Neural cell (in vitro differentiated cells): ENCODE measurements around the gene GLYATL1. TPM values are rescaled to one million over a fixed set of nuclear protein-coding genes. Genes with fewer than 3 reads are reported as not detected.

Source experiments
- H2AFZ ChIP-seq: fragments of 200-600, 300-800 bp; sonication (generic), shearing (Covaris generic); 2 replicates; pipeline ENCODE4 v1.6.0; 2014; ENCODE audit warnings: low read depth, mild to moderate bottlenecking, antibody characterized with exemption, low read length, moderate library complexity
- H3F3A ChIP-seq: fragments of 200-600 bp; shearing (Covaris generic); 2 replicates; pipeline ENCODE4 v1.6.1; 2016; ENCODE audit warnings: mild to moderate bottlenecking, moderate library complexity, mixed read lengths, antibody characterized with exemption, low read length; ENCODE audit not compliant: insufficient read depth, poor library complexity, severe bottlenecking
- H3K27ac ChIP-seq: fragments of 200-600, 300-800 bp; sonication (generic), shearing (Covaris generic); 2 replicates; pipeline ENCODE4 v1.5.1; 2014; ENCODE audit warnings: mild to moderate bottlenecking, low read length, moderate library complexity
- H3K27me3 ChIP-seq: fragments of 300-800, 200-600 bp; sonication (generic), shearing (Covaris generic); 2 replicates; pipeline ENCODE4 v1.6.0; 2014; ENCODE audit warnings: mild to moderate bottlenecking, low read depth, low read length, moderate library complexity; ENCODE audit not compliant: insufficient read depth
- H3K36me3 ChIP-seq: fragments of 300-800, 200-600 bp; sonication (generic), shearing (Covaris generic); 2 replicates; pipeline ENCODE4 v1.5.1; 2014; ENCODE audit warnings: mild to moderate bottlenecking, antibody characterized with exemption, low read length, moderate library complexity; ENCODE audit not compliant: insufficient read depth
- H3K4me2 ChIP-seq: fragments of 300-800, 200-600 bp; sonication (generic), shearing (Covaris generic); 2 replicates; pipeline ENCODE4 v1.6.0; 2014; ENCODE audit warnings: mild to moderate bottlenecking, low read length
- H3K4me3 ChIP-seq: fragments of 300-800, 200-600 bp; sonication (generic), shearing (Covaris generic); 2 replicates; pipeline ENCODE4 v1.5.1; 2014; ENCODE audit warnings: mild to moderate bottlenecking, low read length, moderate library complexity
- H3K79me2 ChIP-seq: fragments of 200-600 bp; shearing (Covaris generic); replicated peaks from 2 replicates; pipeline ENCODE4 v1.6.0; 2014; ENCODE audit warnings: mild to moderate bottlenecking, low read length, moderate library complexity; ENCODE audit not compliant: insufficient read depth
- H3K9ac ChIP-seq: fragments of 300-800, 200-600 bp; sonication (generic), shearing (Covaris generic); 2 replicates; pipeline ENCODE4 v1.6.1; 2016; ENCODE audit warnings: mild to moderate bottlenecking, low read length, mixed read lengths
- H3K9me2 ChIP-seq: fragments of 200-600 bp; shearing (Covaris generic); 2 replicates; pipeline ENCODE4 v1.6.1; 2016; ENCODE audit warnings: mild to moderate bottlenecking, low read length, mixed read lengths; ENCODE audit not compliant: insufficient read depth
- H3K9me3 ChIP-seq: fragments of 200-600, 300-800 bp; sonication (generic), shearing (Covaris generic); 2 replicates; pipeline ENCODE4 v1.6.1; 2016; ENCODE audit warnings: mild to moderate bottlenecking, mixed run types, low read length, moderate library complexity, mixed read lengths
- H4K20me1 ChIP-seq: fragments of 200-600 bp; shearing (Covaris generic); 2 replicates; pipeline ENCODE4 v1.6.1; 2016; ENCODE audit warnings: mild to moderate bottlenecking, mixed run types; ENCODE audit not compliant: insufficient read depth
- CTCF ChIP-seq: fragments of 450-650 bp; IDR thresholded peaks from 2 replicates; pipeline ENCODE4 v1.5.1; 2014; ENCODE audit warnings: antibody characterized with exemption, mild to moderate bottlenecking, moderate library complexity; ENCODE audit not compliant: poor library complexity, severe bottlenecking
- EZH2 ChIP-seq: fragments of 200-600, 300-800 bp; shearing (Covaris generic), sonication (generic); IDR thresholded peaks from 2 replicates; pipeline ENCODE4 v1.6.1; 2014; ENCODE audit warnings: antibody characterized with exemption, low read length, borderline replicate concordance, mild to moderate bottlenecking; ENCODE audit not compliant: insufficient read depth, poor library complexity, severe bottlenecking
- MXI1 ChIP-seq: fragments of 450-650 bp; conservative IDR thresholded peaks from 2 replicates; pipeline ENCODE4 v1.6.1; 2014; ENCODE audit warnings: antibody characterized with exemption, mild to moderate bottlenecking; ENCODE audit not compliant: poor library complexity, severe bottlenecking
- POLR2AphosphoS5 ChIP-seq: IDR thresholded peaks from 2 replicates; pipeline ENCODE4 v1.6.1; 2012
- RAD21 ChIP-seq: fragments of 450-650 bp; conservative IDR thresholded peaks from 2 replicates; pipeline ENCODE4 v1.6.1; 2014; ENCODE audit warnings: antibody characterized with exemption, mild to moderate bottlenecking, moderate library complexity
- REST ChIP-seq: IDR thresholded peaks from 2 replicates; pipeline ENCODE4 v1.6.1; 2012; ENCODE audit warnings: borderline replicate concordance
- TAF1 ChIP-seq: IDR thresholded peaks from 2 replicates; pipeline ENCODE4 v1.6.1; 2012; ENCODE audit warnings: low read depth
- polyA minus RNA-seq: library from RNA; depleted of rRNA, polyadenylated mRNA; stranded (reverse); fragments of >200 nt; gene quantifications from 2 replicates; pipeline ENCODE4 v1.2.3, GENCODE V29; 2014
- polyA plus RNA-seq: library from polyadenylated mRNA; depleted of rRNA; stranded (reverse); fragments of >200 nt; gene quantifications from 2 replicates; pipeline ENCODE4 v1.2.3, GENCODE V29; 2014

GLYATL1 gene
- polyA plus RNA-seq = 0.64 and 0.84 TPM in 2 replicates
- polyA minus RNA-seq = 0.97 and 1.0 TPM in 2 replicates

- H3K27me3 ChIP-seq = no peaks in the 10 kb centered on the region
- no peaks in the 10 kb centered on the region for H3K9me3 ChIP-seq
- H3K4me2 ChIP-seq = no peak within 1 kb of the TSS
- H4K20me1 ChIP-seq = no peaks in the 10 kb centered on the region
- no peak within 1 kb of the TSS for H3K27ac ChIP-seq
- H3K4me3 ChIP-seq = no peak within 1 kb of the TSS
- no peaks in the 10 kb centered on the region for H3K9me2 ChIP-seq
- H3K79me2 ChIP-seq = no peaks in the 10 kb centered on the region
- H3F3A ChIP-seq = no peaks in the 10 kb centered on the region
- no peak within 1 kb of the TSS for H2AFZ ChIP-seq
- TF ChIP-seq CTCF = no peak
- TF ChIP-seq EZH2 = no peak
- TF ChIP-seq TAF1 = no peak
- no peak for TF ChIP-seq RAD21
- TF ChIP-seq MXI1 = no peak
- TF ChIP-seq POLR2AphosphoS5 = no peak
- H3K36me3 ChIP-seq = no peaks in the 10 kb centered on the region
- no peak within 1 kb of the TSS for H3K9ac ChIP-seq
Measured at GRCh38 chr11:58939277-58939676, at the start of gene GLYATL1. GLYATL1 (plus strand) TSS chr11:58939488; CDS start chr11:58947088, 7,600 bp downstream.

GRCh38 chr11:58893899-58894298 lies 45.4 kb upstream of the GLYATL1 start:
- TF ChIP-seq CTCF = no peak
- TF ChIP-seq MXI1 = no peak
- no peak for TF ChIP-seq REST
- no peak for TF ChIP-seq EZH2
- H3K27me3 ChIP-seq = no peaks in the 10 kb centered on the region
- no peak overlapping the region for H3K27ac ChIP-seq
- no peaks in the 10 kb centered on the region for H3K79me2 ChIP-seq
- H3K9ac ChIP-seq = no peak overlapping the region
- no peaks in the 10 kb centered on the region for H4K20me1 ChIP-seq
- no peaks in the 10 kb centered on the region for H3K9me3 ChIP-seq
- H2AFZ ChIP-seq = no peak overlapping the region
- H3K36me3 ChIP-seq = no peaks in the 10 kb centered on the region
- H3K4me3 ChIP-seq = no peak overlapping the region
- no peaks in the 10 kb centered on the region for H3K9me2 ChIP-seq
- no peaks in the 10 kb centered on the region for H3F3A ChIP-seq
- H3K4me2 ChIP-seq = no peak overlapping the region
